Measurements from ENCODE around the gene DNAL4.

DNAL4 gene

DNA sequence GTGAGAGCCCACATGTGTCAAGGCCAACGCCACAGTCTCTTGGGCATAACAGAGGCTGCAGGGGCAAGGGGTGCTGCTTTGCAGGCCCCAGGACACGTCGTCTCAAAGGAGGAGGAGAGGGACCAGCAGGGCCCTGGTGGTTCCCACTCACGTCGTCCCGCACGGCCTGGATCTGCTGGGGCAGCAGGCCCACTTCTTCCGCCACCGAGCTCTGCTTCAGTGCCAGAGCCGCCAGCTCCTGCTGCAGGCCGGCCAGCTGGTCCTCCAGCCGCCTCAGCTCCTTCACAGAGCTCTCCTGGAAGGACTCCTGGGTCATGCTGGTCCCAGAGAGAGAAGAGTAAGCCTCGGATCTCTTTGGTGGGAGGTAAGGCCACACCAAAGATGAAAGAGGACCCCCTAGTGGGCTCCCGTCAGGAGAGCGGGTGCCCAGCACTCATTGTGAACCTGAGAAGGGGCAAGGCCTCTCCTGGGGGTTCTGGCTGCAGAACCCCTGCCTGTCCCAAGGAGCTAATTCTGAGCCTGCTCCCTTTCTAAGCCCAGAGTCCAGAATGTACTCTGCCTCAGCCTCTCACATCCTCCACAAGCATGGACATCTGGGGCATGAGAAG lies 53.7 kb downstream of the DNAL4 start:
- DNase-seq (ENCODE audit: low read depth), result no peak

DNA sequence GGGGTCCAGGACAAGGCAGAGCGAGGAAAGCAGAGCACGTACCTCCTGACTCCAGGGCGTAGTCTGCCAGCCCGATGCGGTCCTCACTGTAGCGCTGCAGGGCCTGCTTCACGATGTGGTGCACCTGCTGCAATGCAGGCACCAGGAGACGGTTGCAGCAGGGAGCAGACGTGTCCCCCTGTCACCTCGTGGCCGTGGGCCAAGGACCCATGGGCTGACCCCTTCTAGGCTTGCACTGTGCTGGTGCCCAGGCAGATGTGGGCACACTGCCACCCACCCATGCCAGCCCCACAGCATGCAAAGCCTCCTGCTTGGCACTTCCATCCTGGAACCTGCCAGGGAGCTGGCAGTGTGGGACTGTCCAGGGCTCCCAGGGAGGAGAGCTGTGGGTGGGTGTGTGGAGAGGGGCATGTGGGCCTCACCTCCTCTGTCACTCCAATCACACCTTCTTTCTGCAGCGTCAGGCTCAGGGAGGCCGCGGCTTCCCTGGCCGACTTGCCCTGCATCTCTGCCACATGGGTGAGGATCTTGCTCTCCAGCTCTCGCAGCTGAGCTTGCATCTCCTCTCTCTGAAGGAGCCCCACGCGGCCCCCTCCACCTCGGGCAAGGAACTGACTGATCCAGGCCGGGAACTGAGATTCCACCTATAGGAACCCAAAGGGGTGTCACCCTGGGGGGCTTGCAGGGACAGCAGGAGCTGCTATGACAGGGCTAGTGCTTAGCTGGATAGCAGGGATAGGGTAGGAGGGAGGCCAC lies 54.5 kb downstream of the DNAL4 start:
- DNase-seq (ENCODE audit: low read depth), result no peak

- DNase-seq (ENCODE audit: low read depth), result no peak
Measured at GRCh38 chr22:38738475-38739070, 55.4 kb downstream of the DNAL4 start.

DNA sequence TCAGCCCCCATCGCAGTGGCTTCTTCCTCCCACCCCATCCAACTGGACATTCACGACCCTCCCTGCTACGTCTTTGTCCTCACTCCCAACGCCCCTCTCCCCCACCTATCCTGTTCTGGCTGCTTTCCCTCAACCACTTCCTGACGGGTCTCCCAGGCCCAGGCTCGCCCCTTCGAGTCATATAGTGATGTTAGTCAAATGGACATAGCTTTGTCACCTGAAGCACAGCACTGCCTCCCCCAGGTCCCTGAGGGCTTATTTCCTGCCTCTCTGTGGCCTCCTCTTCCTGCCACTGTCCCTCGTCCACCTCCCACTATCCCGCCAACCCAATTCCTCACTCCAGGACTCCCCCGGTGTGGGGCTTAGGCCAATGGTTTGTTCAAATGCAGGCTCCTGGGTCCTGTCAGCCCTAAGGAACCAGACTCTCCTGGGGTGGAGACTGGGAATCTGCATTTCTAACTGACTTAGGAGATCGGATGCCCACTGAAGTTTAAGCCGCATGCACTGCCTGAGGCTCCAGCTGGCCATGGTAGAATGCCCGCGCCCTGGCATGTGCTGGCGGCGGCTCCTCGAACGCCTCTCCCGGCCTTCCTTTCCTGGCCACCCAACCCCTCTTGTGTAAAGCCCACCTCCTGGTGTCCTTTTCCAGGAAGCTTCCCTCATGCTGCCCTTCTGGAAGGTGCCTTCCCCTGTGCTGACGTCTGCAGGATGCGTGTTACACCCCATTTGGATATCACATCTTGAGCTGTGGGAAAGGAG lies 56.5 kb downstream of the DNAL4 start:
- no peak for DNase-seq (ENCODE audit: low read depth)

DNA sequence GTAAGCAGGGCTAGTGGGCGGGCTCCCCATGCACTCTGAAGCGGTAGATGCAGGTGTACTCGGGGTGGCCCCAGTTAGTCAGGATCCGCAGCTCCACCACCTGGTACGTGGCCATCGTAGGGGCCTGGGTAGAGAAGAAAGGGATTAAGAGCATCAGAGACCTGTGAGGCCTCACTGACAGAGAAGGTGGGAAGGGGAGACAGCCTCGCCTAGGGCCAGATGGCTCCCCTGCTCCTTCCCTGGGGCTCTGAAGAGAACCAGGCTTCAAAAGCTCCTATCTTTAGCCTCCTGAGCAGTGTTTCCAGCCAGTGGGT lies 57.7 kb downstream of the DNAL4 start:
- DNase-seq (ENCODE audit: low read depth), result no peak

DNA sequence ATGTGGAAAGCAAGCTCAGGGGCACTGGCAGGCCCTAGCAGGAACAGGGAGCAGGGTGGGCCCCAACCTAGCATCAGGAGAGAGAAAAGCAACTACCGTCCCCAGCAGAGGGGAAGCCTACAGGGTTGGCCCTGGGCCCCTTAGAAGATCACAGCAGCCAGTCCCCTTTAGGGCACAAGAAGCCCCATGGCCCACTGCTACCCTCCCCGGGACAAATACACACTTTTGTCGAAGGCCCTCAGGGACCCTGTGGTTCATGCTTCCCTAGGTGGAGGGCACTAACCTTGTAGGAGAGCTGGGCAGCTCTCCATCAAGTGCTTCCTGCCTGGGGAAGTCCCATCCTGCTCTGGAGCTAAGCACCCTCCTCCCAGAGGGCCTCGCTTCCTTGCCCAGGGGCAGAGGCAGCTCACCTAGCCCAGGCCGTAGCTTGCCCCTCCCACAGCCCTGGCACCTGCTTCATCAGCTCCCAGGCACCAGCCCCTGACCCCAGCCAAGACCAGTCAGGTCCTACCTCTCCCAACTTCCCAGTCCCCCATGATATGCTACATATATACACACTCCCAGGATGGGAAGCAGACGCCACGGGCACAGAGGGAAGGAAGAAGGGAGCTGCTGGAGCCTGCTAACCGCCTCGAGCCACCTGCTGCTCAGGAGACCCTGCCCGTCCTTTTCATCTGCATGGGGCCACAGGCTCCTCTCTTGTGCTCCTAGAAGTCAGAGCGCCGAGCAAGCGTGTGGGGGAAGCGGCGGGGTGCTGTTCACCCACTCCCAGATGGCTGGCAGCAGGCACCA lies 58.3 kb downstream of the DNAL4 start:
- no peak for DNase-seq (ENCODE audit: low read depth)

DNA sequence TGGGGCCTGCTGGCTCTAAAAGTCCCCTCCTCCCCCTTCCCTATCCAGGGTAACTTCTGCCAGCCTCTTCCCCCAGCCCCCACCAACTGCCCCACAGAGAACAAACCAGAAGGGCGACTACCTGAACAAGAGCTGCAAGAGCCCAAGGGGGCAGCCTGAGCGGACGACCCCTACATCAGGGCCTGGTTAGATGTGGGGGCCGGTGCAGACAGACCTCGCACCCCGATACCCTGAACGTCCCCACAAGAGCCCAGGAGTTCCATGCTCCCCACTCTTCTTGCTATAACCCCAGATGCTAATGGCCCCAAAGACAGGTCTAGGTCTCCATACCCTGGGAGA lies 58.8 kb downstream of the DNAL4 start:
- no peak for DNase-seq (ENCODE audit: low read depth)

DNA sequence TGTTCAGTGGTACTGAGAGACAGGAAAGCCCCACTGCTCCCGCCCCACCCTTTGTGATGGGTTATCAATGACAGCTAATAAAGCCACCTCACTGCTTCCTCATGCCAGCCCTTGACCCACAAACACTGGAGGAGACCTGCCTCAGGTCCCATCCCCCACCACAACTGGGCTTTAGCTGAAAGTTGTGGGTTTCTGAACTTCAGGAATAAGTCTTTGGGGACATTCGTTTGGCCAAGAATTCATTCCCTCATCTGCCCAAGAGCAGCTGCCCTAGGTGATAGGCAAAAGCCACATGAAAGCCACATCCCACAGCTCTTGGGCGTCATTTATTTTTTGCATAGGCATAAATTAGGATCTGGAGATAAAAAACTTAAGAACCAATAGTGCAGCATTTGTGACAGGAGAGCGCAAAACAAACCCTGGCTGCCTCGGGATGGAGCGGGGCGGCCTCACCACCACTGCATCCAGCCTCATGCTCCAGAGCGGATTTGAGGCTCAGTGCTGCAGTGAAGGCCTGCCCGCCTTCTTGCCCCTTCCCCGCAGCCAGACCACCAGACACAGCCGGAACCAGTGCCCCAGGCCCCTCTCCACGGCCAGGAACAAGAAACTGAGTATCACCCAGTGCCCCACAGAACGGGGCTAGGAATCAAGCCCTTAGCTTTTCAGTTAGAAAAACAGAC lies 59.4 kb downstream of the DNAL4 start:
- DNase-seq (ENCODE audit: low read depth), result no peak

- DNase-seq (ENCODE audit: low read depth), result peak; percentile 73
Measured at GRCh38 chr22:38733724-38734381, 60.1 kb downstream of the DNAL4 start.

DNA sequence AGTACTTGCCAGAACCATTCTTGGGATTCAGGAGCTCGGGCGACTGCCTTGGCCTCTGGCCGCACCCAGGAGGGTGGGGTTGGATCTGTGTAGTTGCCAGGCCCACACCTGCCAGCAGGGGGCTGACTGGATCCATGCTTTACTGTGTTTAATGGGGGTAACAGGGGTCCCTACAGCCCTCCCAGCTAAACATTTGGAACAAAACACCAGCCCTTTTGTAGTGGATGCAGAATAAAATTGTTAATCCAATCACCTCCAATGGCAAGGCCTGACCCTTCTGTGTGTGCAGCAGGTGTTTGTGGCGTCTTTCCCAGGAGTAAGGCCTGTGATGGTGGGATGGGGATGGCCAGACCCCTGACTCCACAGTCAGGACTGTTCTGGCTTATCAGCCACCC lies 60.6 kb downstream of the DNAL4 start:
- no peak for DNase-seq (ENCODE audit: low read depth)

DNA sequence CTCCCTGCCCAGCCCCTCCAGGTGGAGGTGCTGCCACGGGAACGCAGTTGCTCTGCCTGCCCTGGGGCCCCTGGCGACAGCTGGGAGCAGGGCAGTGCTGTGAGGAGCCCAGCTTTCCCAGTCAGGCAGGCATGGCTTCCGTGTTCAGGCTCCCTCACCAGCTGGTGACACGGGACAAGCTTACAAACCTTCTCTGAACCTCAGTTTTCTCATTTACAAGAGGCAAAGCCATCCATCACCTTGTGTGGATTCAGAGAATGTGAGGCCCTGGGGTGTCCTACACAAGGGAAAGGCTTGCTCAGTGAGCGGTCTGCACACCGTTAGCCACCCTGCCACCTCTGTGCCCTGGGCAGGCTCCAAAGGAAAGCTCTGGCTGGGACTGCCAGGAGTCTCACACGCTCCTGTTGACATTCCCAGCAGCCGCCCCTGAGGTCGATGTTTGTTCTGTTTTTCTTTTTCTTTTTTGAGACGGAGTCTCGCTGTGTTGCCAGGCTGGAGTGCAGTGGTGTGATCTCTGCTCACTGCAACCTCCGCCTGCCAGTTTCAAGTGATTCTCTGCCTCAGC lies 61.6 kb downstream of the DNAL4 start:
- no peak for DNase-seq (ENCODE audit: low read depth)

DNA sequence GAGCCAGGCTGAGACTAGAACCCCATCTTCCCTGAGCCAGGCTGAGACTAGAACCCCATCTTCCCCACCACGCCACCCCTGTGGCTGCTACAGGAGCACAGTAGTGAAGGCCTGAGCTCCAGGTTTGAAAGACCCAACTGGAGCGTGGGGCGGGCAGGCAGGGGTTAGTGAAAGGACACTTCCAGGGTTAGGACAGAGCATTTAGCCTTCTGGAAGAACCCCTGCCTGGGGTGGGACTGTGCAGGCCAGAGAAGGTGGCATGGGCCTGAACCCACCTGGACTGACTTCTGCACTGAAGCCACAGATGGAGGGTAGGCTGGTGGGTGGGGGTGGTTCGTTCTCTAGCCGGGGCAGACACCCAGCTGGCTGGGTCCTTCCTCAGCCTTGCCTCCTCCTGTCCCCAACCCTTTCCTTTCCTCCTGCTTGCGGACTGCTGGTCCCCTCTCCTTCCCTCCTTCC lies 62.2 kb downstream of the DNAL4 start:
- DNase-seq (ENCODE audit: low read depth), result no peak

DNA sequence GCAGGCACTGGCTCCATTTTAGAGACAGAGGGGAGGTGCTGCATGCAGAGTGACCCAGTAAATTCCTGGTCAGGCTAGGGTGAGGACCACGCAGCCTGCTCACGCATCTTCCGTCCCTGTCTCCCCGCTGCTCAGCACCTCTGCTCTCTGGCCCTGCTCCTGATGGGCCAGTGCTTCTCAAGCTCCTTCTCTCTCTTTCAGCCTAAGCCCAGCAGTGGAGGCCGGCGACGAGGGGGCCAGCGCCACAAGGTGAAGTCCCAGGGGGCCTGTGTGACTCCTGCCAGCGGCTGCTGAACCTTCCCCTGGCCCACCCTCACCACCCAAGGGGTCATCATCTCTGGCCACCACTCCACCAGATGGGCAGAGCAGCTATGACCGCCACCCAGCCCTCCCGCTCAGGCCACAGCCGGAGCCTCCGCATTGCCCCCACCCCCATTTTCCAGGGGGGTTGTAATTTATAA lies 63.5 kb downstream of the DNAL4 start:
- no peak for DNase-seq (ENCODE audit: low read depth)

GRCh38 chr22:38729946-38730345 lies 64.0 kb downstream of the DNAL4 start:
- DNase-seq (ENCODE audit: low read depth), result no peak

GRCh38 chr22:38728871-38729796 lies 64.8 kb downstream of the DNAL4 start:
- no peak for DNase-seq (ENCODE audit: low read depth)

Measured in fibroblast of gingiva (primary cell).